Muscle layer of duodenum (tissue), 2 donors: ENCODE results near the gene NFYC.

ENCODE experiments used
- H3K27ac ChIP-seq: one replicate; pipeline ENCODE4 v1.7.0; 2013; ENCODE audit warnings: mild to moderate bottlenecking, low read length
- H3K27me3 ChIP-seq: one replicate; pipeline ENCODE4 v1.7.0; 2013; ENCODE audit warnings: low read depth, mild to moderate bottlenecking, control low read depth, low read length
- H3K36me3 ChIP-seq, 2 donors: one replicate each; pipeline ENCODE4 v1.7.0; 2013; ENCODE audit warnings: low read length in 2 of 2, control low read depth in 1 of 2, mild to moderate bottlenecking in 1 of 2; ENCODE audit not compliant: insufficient read depth in 2 of 2, control insufficient read depth in 1 of 2
- H3K4me1 ChIP-seq, 2 donors: one replicate each; pipeline ENCODE4 v1.7.0; 2013; ENCODE audit warnings: low read length in 2 of 2, mild to moderate bottlenecking in 2 of 2, control low read depth in 1 of 2, moderate library complexity in 1 of 2; ENCODE audit not compliant: insufficient read depth in 2 of 2, control insufficient read depth in 1 of 2
- H3K4me3 ChIP-seq, 2 donors: one replicate each; pipeline ENCODE4 v1.7.0; 2013; ENCODE audit warnings: low read length in 2 of 2, low read depth in 1 of 2, mild to moderate bottlenecking in 1 of 2
- H3K9me3 ChIP-seq, 2 donors: one replicate each; pipeline ENCODE4 v1.7.0; 2013; ENCODE audit warnings: low read length in 2 of 2, control low read depth in 1 of 2, mild to moderate bottlenecking in 1 of 2; ENCODE audit not compliant: control insufficient read depth in 1 of 2
- donor health status: healthy.

Gene NFYC

DNA sequence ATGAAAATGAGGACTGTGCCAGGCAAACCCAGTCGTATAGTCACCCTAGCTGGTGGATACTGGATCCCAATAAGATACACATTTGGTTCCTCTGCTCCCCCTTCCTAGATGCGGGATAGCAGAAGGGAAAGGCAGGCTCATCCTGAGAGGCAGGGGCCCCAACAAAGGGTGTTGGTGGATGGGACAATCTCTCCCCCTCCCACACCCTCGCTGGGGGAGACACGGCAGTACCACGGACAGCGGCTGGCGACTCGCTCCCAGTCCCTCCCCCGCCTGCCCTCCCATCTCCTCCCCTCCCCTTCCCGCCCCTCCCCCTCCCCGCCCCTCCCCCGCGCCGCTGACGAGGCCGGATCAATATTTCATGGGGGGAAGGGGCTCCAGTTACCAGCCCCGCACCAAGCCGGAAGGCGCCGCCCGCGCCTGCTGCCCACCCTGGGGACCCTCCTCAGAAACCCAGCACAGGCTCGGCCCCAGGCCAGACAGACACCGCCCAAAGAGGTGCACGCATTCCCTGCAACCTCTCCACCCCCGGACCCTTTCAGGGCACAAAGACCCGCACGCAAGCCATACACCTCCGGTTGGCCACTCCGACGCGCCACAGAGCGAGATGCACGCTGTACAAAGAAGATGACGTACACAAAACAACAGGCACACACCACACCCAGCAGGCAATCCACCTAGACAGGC is 37.5 kb upstream of the NFYC start:
- Histone ChIP-seq H3K4me3 (no peak overlapping the region), H3K27me3 (no peaks in the 10 kb centered on the region), H3K36me3 (no peaks in the 10 kb centered on the region), H3K9me3 (no peaks in the 10 kb centered on the region), H3K4me1 (no peaks in the 10 kb centered on the region), H3K27ac (no peak overlapping the region)

DNA sequence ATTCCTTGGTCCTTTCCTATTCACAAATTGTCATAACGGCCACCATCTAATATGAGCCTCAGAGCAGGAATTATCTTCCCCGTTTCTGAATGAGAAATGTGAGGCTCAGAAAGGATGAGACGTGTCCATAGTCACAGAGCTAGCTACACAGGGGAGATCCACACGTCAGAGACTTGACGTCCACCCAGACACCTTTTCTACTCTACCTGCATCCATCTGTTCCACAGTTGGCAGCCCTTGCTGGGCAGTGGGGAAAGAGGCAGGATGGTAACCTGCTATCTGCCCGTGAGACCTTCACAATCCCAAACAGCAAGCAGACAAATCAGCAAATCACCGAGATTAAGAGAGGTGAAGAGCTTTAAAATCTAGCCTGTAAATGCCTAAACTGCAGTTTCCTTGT is 34.5 kb upstream of the NFYC start:
- no peak overlapping the region for H3K27ac ChIP-seq
- H3K27me3 ChIP-seq, result no peaks in the 10 kb centered on the region
- H3K4me3 ChIP-seq, result no peak overlapping the region
- H3K4me1 ChIP-seq, result no peaks in the 10 kb centered on the region
- no peaks in the 10 kb centered on the region for H3K36me3 ChIP-seq
- no peaks in the 10 kb centered on the region for H3K9me3 ChIP-seq

DNA sequence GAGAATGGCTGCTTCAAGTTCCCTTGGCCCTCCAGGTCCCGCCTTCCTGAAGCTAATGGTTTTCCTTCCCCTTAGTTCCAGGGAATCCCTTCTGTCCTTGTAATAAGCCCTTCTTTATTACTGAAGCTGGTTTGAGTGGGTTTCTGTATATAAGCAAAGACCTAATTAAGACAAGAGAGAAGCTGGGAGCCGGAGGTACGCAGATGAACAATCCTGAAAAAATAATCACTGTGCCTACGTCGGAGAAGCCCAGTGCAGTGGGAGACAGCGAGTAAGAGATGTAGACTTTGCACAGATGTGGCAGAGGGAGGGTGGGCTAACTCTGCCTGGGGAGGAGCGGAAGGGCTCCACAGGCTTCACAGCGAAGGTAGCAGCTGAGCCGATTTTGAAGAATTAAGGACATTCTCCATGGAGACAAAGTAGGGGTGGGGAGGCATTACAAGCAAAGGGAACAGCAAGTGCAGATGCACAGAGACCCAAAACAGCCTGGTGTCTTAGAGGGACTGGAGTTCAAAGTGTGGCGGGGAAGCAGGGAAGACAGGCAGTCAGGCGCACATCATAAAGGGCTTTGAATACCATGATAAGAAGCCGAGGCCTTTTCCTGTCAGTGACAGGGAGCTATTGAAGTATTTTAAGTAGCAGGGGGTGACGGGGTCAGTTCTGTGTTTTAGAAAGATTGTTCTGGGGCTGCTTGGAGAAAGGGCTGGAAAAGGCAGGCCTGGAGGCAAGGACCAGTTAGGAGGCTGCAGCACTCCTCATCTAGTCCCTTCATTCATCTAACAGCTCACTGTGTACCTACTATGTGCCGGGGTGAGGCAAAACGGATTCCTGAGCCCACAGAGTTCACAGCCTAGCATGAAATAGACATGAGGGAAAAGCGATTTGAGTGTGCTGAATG is 32.5 kb upstream of the NFYC start:
- no peaks in the 10 kb centered on the region for H3K36me3 ChIP-seq
- no peaks in the 10 kb centered on the region for H3K9me3 ChIP-seq
- no peak overlapping the region for H3K27ac ChIP-seq
- H3K4me1 ChIP-seq, result no peaks in the 10 kb centered on the region
- no peak overlapping the region for H3K4me3 ChIP-seq
- H3K27me3 ChIP-seq, result no peaks in the 10 kb centered on the region

DNA sequence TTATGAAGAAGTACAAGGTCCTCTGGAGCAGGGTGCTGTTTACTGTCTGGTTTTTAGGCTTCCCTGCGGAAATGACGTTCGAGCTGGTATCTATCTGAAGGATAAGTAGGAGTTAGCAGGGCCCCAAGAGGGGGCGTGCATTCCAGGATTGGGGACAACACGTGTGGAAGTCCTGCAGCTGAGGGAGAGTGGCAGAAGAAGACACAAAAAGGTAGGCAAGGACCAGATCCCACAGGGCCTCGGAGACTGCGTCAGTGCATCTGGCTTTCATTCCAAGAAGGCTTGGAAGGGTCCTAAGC is 31.9 kb upstream of the NFYC start:
- no peak overlapping the region for H3K27ac ChIP-seq
- no peaks in the 10 kb centered on the region for H3K9me3 ChIP-seq
- H3K4me1 ChIP-seq, result no peaks in the 10 kb centered on the region
- H3K4me3 ChIP-seq, result no peak overlapping the region
- H3K36me3 ChIP-seq, result no peaks in the 10 kb centered on the region
- no peaks in the 10 kb centered on the region for H3K27me3 ChIP-seq

DNA sequence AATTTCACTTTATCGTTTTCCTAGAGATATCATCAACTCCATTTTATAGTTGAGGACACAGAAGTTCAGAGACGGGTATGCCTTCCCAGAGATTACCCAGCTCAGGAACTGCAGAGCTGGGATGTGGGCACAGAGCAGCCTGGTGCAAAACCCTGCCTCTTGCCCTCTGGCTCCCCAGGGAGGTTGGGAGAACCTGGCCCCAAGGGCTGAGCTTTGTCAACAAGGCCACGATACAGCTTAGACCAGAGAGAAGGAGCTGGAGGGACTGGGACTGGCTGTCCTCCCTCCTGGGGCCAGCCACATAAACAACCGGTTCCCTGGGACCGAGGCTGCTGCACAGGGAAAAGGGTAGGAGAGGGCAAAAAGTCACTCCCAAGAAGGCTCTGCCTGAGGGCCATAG is 29.8 kb upstream of the NFYC start:
- peaks cover 0 to 10% of the 10 kb centered on the region in 2 donors for H3K4me1 ChIP-seq
- H3K9me3 ChIP-seq, result no peaks in the 10 kb centered on the region
- no peaks in the 10 kb centered on the region for H3K36me3 ChIP-seq
- H3K27ac ChIP-seq, result no peak overlapping the region
- no peaks in the 10 kb centered on the region for H3K27me3 ChIP-seq
- no peak overlapping the region for H3K4me3 ChIP-seq

DNA sequence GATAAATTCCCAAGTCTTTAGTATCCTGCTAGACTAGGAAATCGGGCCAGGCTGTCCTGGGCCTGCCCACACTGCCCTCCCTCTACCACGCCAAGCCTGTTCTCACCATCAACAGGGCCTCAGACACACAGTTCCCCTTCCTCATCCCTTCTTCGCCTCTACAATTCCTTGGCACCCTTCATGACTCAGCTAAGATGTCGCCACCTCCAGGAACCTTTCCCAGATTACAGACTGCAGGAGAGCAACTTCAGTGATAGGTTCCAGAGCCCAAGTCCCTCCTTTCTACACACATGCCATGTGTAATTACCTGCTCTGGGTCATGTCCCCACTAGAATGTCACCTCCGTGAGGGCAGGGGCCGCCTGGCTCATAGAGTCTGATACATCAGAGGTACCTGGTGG is 29.4 kb upstream of the NFYC start:
- Histone ChIP-seq H3K4me3 (no peak overlapping the region), H3K36me3 (no peaks in the 10 kb centered on the region), H3K9me3 (no peaks in the 10 kb centered on the region), H3K27me3 (no peaks in the 10 kb centered on the region), H3K27ac (no peak overlapping the region), H3K4me1 (peaks cover 0 to 12% of the 10 kb centered on the region in 2 donors)

DNA sequence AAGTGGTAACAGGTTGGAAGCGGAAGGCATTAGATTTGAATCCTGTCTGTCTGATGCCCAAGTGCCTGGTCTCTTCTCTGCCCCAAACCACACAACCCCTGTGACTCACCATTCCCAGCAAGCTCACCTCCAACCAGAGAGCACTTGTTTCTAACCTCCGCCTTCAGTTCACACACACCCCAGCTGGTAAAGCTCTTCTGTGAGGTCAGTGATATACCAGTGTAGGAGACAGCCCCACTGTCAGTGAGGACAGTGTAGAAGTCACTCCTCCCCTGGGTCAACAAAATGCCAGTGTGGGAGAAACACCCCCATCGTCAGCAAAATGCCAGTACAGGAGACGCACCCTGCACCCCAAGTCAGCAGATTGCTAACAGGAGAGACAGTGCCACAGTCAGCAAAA is 28.6 kb upstream of the NFYC start:
- Histone ChIP-seq H3K9me3 (no peaks in the 10 kb centered on the region), H3K36me3 (no peaks in the 10 kb centered on the region), H3K27me3 (no peaks in the 10 kb centered on the region), H3K4me3 (no peak overlapping the region), H3K27ac (no peak overlapping the region), H3K4me1 (peaks cover 0 to 12% of the 10 kb centered on the region in 2 donors)

DNA sequence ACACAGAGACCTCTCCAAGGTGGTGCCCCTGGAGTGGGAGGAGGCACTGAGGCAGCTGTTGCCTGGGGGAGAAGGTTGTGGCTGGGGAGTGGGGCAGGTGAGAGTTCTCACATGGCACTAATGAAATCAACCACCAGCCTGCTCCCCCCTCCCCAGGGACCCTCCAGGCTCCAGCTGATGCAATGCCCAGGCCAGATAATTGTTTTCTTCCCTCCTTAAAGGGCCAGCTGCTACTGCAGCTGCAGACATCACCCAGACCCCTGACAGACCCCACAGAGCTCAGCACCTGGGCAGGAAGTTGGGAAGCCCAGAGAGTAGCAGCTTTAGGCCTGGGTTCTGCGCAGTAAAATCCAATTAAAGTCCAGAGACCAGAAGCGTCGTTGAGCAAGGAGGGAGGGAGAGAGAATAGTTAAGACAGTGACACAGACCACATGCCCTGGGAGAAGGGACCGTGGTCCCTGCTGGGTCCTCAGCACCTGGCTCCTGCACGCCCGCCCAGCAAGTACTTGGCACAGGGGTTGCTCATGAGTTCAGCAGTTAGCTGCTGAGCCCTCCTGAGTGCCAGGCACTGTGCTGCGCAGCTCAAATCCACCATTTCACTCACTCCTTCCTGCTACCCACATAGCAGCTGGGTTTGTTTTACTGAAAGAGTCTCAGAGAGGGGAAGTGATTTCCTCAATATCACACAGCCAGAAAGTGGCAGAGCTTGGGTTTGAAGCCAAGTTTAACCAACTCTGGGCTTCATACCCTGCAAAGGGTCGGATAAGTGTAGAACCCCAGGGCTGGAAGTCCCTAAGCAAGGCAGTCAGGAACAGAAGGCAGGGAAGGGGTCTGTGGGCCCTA is 28.0 kb upstream of the NFYC start:
- no peak overlapping the region for H3K4me3 ChIP-seq
- no peaks in the 10 kb centered on the region for H3K36me3 ChIP-seq
- peaks cover 0 to 13% of the 10 kb centered on the region in 2 donors for H3K4me1 ChIP-seq
- no peaks in the 10 kb centered on the region for H3K9me3 ChIP-seq
- H3K27me3 ChIP-seq, result no peaks in the 10 kb centered on the region
- H3K27ac ChIP-seq, result no peak overlapping the region

DNA sequence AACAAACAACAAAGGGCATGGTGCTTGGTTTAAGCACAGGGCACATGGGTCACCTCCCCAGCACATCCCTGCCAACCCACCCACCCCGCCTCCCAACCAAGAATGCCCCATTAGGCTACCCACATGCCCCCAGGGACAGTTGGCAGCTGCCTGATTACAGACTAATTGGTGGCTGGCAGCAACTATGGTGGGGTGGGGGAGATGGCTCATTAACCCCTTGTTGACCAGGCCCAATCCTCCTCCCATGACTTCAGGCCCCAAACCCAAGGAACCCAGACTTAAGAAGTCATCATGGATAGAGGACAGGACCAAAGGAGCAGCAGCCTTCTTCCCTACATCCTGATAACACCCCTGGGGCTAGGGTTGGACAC is 27.4 kb upstream of the NFYC start:
- Histone ChIP-seq H3K4me3 (no peak overlapping the region), H3K27me3 (no peaks in the 10 kb centered on the region), H3K36me3 (no peaks in the 10 kb centered on the region), H3K27ac (no peak overlapping the region), H3K4me1 (peaks cover 0 to 19% of the 10 kb centered on the region in 2 donors), H3K9me3 (no peaks in the 10 kb centered on the region)

DNA sequence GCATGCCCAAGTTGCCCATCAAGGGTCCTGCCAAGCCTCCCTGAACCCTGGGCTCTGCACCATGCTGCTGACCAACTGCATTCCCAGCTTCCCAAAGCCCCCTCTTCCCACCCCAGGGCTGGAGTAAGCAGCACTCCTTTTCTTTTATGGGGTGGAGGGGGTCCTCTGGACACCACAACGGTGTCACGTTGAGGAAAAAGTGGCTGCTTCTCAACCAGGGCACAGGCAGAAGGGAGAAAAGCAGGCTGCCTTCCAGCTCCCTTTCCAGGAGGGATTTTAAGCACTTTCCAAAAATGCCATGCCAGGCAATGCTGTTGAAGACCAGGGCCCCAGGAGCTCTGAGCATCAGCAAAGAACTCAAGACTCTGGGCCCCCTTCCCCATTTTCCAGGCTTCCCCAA is 26.7 kb upstream of the NFYC start:
- Histone ChIP-seq H3K4me1 (peaks cover 0 to 20% of the 10 kb centered on the region in 2 donors), H3K9me3 (no peaks in the 10 kb centered on the region), H3K36me3 (no peaks in the 10 kb centered on the region), H3K27ac (no peak overlapping the region), H3K27me3 (no peaks in the 10 kb centered on the region), H3K4me3 (peak overlapping the region in 1 of 2 donors; percentile 82)
